HG02571 (cell line): Measurements from ENCODE around the gene U2AF2.

Source experiments
- ATAC-seq: cut with Tn5 transposase; IDR thresholded peaks from one replicate; pipeline ENCODE4 v1.9.1; 2021; ENCODE audit warnings: mild to moderate bottlenecking, moderate library complexity; ENCODE audit not compliant: unreplicated experiment

U2AF2 gene

GRCh38 chr19:55673465-55673864 lies 18.6 kb downstream of the U2AF2 start:
- no peak for ATAC-seq

- ATAC-seq, result no peak
Measured at GRCh38 chr19:55673889-55674288, 19.1 kb downstream of the U2AF2 start.

GRCh38 chr19:55674459-55674840 lies 19.6 kb downstream of the U2AF2 start:
- ATAC-seq, result no peak

GRCh38 chr19:55674841-55675660 lies 20.2 kb downstream of the U2AF2 start, which contains the start of gene EPN1:
Gene EPN1, plus strand, starts transcription at chr19:55675226. Its CDS starts 3,402 bp downstream, at chr19:55678628.
- ATAC-seq, result peak; percentile 67

- no peak for ATAC-seq
Measured at GRCh38 chr19:55675661-55676354, 21.0 kb downstream of the U2AF2 start.

- ATAC-seq, result no peak
Measured at GRCh38 chr19:55676383-55676782, 21.5 kb downstream of the U2AF2 start.

- no peak for ATAC-seq
Measured at GRCh38 chr19:55676889-55677505, 22.2 kb downstream of the U2AF2 start.

- no peak for ATAC-seq
Measured at GRCh38 chr19:55677572-55678028, 22.8 kb downstream of the U2AF2 start.

- ATAC-seq, result peak; percentile 62
Measured at GRCh38 chr19:55678121-55678671, 23.4 kb downstream of the U2AF2 start.

GRCh38 chr19:55679343-55680257 lies 24.8 kb downstream of the U2AF2 start:
- ATAC-seq, result no peak

- ATAC-seq, result no peak
Measured at GRCh38 chr19:55680339-55681130, 25.7 kb downstream of the U2AF2 start.

- no peak for ATAC-seq
Measured at GRCh38 chr19:55681131-55682092, 26.6 kb downstream of the U2AF2 start.

- ATAC-seq, result no peak
Measured at GRCh38 chr19:55683449-55684261, 28.8 kb downstream of the U2AF2 start.

- no peak for ATAC-seq
Measured at GRCh38 chr19:55684946-55685681, 30.3 kb downstream of the U2AF2 start.

GRCh38 chr19:55685776-55686175 lies 30.9 kb downstream of the U2AF2 start:
- ATAC-seq, result no peak

- no peak for ATAC-seq
Measured at GRCh38 chr19:55686311-55687050, 31.6 kb downstream of the U2AF2 start.
